CD4-positive, alpha-beta T cell treated with Interferon gamma for 1 hour (primary cell): ENCODE measurements around the gene UCHL1.
A peak's percentile ranks its signal among the peaks of the same experiment; 100 is the strongest.
"Not testable (repeated sequence)": the region's sequence is repeated elsewhere in the genome, so short reads cannot be mapped to it uniquely, and the experiment has no call there.

Experiments used
- DNase-seq: peaks from one replicate; pipeline ENCODE4 v3.0.0-alpha.2; 2020

UCHL1 gene

GRCh38 chr4:41241919-41242318 lies 14.8 kb upstream of the UCHL1 start:
- DNase-seq: no peak

DNA sequence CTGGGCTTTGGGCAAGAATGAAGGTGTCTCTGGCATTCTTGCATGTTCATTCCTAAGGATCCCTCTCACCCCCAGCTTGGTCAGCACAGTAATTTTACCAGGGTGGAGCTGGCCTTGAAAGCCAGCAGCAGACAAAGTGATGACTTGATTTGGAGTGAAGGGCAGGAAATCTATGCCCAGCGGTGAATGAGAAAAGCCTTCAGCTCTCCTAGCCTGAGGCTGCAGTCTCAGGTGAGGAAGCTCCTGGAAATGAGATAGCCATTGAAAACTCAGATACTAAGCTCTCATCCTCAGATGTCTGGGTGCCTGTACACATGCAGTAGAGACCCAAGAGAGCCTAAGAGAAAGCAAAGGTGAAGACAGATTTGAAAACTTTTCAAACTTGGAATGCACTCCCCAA lies 10.7 kb upstream of the UCHL1 start:
- no peak for DNase-seq

GRCh38 chr4:41256131-41256739 lies 493 bp upstream of the UCHL1 start:
- no peak for DNase-seq

DNA sequence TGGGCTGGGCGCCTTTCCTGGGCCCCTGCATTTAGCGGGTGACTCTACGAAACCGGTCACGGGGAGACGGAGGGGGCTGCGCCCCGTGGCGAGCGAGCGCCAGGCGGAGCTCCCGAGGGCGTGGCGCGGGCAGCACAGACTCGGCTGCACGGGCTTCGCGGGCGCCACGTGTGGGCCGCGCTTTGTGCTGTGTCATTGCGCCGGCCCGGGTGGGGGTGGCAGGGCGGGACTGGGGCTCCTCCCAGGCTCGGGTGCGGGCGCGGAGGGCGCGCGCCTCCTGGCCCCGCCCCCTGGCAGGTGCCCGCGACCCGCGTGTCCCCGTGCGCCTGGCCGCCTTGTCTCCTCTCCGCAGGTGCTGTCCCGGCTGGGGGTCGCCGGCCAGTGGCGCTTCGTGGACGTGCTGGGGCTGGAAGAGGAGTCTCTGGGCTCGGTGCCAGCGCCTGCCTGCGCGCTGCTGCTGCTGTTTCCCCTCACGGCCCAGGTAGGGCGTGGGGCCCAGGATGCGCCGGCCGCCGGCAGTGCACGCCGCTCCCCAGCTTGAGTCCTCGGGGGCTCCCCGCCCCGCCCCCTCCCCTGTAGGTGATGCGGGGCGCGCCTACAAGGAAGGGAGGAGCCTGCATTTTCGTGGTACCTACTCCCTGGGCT lies 651 bp downstream of the UCHL1 start:
- DNase-seq: peak; percentile 4

DNA sequence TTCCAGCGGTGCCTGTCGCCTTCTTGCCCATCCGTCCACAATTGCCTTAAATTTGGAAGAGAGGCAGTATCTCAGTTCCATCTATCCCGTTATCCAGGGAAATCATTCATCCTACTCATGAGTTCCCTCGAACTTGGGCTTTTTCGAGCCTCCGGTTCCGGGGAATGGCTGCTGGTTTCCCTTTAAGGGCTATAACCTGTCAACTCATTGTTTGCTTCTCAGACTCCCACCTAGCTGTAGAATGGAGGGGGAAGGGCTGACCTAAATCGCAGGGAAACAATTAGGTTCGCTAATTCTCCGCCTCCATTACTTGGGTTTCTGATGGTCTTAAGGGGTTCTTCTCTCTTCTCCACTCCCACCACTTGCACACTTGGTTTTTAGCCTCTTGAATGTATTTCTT lies 1.2 kb downstream of the UCHL1 start:
- no peak for DNase-seq

- DNase-seq: no peak
Observed at GRCh38 chr4:41258783-41259182, 2.1 kb downstream of the UCHL1 start.

GRCh38 chr4:41260116-41260733 lies 3.5 kb downstream of the UCHL1 start:
- no peak for DNase-seq

DNA sequence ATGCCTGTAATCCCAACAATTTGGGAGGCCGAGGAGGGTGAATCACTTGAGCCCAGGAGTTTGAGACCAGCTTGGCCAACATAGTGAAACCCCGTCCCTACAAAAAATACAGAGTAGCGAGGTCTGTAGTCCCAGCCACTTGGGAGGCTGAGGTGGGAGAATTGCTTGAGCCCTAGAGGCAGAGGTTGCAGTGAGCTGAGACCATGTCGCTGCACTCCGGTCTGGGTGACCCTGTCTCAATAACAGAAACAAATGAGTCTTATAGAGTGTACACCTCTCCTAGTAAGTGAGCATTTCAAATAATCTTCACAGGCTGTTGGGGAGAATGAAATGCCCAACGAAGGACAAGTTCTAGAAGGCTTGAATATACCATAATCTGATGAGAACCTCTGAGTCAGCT lies 5.5 kb downstream of the UCHL1 start:
- DNase-seq: no peak

DNA sequence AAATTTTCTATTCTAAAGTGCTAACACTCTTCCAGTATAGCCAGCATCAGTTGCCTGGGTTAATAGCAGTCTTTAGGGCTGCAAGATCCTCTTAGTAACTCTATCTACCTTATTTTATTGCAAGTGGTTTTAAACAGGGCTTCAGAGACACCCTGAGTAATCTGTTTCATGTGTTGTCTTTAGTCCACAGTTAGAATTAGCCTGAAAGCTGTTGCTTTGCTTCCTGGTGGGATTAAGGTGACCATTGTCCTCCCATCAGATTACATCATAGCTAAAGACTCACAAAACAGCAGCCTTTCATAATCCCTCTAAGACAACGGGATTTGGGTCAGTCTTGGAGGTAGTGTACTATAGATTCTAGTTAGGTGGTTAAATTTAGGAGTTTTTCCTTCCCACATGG lies 7.5 kb downstream of the UCHL1 start:
- no peak for DNase-seq

- no peak for DNase-seq
Observed at GRCh38 chr4:41267997-41268396, 11.3 kb downstream of the UCHL1 start.

- no peak for DNase-seq
Observed at GRCh38 chr4:41268721-41269517, 12.2 kb downstream of the UCHL1 start.

GRCh38 chr4:41269682-41270081 lies 13.0 kb downstream of the UCHL1 start:
- DNase-seq: no peak

GRCh38 chr4:41275931-41276330 lies 19.2 kb downstream of the UCHL1 start:
- DNase-seq: not testable (repeated sequence)

GRCh38 chr4:41280010-41280409 lies 23.3 kb downstream of the UCHL1 start:
- DNase-seq: no peak

DNA sequence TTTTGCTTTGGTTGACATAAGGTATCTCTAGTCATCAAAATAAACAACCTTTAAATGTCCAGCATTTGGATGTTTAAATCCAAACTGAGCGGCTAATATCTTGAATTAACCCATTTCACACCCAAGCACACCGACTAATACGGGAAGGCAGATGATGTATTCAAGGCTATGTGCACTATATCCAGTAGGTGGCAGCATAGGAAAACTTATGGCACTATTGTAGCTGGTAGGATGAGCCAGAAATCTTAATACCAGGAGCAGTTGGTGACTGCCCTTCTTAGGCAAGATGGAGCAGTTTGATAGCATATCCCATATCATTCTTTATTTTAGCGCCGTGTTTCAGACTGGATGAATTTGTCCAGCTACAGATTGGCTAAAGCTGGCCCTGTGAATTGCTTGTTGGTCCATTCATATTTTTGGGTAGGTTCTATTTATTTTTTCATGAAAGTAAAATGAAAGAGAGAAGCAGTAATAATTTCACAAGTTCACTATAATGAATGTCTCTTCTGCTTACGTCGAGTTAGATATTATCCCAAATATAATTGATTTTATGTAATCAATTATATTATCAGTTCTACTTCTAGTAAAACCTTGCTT lies 24.4 kb downstream of the UCHL1 start:
- DNase-seq: no peak

DNA sequence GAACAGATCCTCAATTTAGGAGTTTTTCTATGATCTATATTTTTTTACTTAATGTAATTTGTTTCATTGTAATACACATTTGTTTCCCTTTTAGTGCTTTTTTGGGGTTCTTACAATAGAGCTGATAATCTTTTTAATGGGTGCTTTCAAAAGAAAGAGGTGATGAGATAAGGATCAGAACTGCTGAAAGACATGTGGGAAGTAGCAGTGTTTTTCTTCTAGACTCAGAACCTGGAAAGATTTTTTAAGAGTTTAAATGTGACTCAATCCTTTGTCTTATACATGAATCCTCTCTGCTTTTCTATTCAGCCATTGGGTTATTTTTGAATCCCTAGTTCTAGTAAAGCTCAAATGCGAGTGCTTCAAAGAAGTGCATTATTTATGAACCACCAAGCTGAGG lies 25.6 kb downstream of the UCHL1 start:
- DNase-seq: no peak

DNA sequence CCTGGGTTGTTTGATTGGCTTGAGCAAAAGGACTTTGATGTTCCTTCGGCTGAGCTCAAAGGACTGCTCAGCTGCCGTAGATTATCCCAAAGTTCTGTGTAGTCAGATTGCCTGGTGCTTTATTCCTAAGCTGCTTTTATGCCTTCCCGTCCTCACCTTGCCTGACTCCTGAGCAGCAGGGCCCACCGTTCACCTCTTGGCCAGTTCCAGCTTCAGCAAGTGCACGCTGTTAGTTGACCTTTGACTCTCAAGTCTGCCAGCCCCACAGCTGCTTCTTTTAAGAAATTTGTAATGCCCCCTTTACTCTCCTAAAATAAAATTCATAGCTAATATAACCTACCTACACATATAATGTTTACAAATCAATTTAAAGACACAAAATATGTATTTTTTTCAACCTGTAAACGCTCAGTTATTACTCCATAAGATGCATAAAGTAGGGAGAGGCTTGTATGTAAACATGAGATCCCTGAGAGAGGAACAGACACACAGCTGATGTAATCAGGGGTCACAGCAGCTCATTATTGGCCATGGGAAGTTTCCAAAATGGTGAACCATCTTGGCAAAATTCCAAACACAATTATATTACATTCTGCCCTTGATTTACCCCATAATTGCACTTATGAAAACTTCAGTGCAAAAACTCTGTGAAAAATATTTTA lies 28.6 kb downstream of the UCHL1 start:
- no peak for DNase-seq

DNA sequence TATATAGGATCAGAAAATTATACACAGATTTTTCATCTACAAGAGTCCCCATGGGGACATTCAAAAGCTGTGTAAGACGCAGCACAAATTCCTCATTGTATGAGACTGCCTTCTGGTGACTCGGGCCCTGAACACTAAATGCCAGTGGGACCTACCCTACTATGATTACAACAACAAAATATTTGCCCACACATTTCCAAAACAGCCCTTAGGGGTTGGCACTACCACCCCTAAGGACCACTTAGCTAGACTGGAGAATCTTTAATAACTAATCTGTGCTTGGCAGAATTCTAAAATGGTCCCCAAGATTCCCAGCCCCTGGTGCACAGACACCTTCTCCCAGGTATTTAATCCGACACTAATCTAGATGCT lies 29.1 kb downstream of the UCHL1 start:
- DNase-seq: no peak

DNA sequence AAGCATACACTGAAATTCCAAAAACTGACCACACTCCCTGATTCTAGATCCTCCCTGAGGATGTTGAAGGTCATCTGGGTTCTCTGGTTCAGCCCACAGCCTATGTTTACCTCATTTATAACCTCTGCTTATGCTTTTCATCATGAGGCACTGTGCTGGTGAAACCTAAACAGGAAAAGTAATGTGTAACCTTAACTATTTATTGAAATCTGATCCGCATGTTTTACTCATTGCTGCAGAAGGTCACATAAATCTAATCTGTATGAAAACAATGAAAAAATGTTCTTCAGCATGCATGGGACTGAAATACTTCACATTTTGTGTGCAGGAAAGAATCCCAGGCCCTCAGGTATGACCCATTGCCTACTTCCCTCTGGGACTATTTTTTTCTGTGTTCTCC lies 30.3 kb downstream of the UCHL1 start:
- no peak for DNase-seq

DNA sequence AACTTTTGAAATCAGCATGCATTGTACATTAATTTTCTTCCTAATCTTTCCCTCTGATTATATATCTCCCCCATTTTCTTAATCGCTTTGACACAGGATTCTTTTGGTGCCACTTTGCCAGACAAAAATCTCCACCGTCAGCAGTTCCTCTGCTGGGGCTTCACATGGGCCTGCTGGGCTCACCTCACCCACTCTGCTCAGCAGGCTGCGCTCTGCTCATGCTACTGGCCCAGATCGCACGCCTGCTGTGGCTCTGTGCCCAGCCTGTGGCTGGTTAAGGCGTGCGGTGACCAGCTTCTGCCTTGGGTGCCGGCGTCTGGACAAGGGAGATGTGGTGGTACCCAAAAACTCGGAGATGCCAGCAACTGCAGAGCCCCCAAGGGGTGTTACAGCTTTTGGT lies 31.1 kb downstream of the UCHL1 start:
- DNase-seq: no peak

DNA sequence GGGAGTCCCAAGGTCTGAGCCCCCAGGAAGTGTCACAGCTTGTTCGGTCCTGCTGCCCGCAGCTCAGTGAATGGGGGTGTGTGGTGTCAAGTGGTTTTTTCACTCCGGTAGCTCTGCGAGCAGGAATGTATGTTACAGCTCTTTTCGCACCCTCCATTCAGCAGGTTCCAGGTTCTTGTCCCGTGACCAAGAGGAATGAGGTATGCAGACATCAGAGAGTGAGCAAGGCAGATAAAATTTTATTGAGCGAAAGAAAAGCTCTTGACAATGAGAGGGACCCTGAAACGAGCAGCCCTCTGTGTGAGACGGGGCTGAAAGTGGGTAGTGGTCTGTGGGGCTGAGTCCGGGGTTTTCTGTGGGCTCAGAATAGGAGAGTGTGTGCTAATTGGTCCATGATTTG lies 31.5 kb downstream of the UCHL1 start:
- DNase-seq: no peak

DNA sequence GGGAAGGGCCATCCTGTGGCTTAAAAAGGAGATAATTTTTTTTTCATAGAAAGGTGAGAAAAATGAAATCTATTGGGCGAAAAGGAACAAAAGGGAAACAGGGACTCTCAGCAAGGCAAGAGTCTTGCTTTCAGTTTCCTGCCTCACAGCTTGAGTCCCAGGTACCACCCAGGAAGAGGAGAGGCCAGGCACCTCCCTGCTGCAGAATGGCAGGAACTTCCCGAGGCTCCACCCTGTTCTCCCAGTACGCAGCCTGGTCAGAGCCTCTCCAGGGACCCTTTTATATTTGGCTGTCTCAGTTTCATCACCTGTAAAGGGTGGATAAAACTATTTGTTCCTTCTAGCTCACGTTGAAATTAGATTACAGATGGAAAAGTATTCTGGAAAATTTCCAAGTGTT lies 33.8 kb downstream of the UCHL1 start:
- no peak for DNase-seq
